ENCODE measurements around the gene DCC.

The DCC gene

GRCh38 chr18:52844323-52844722, 504.3 kb downstream of the DCC start:
- DNase-seq, result no peak

GRCh38 chr18:52845036-52845435, 505.0 kb downstream of the DCC start:
- no peak for DNase-seq

GRCh38 chr18:52850031-52850560, 510.1 kb downstream of the DCC start:
- no peak for DNase-seq

- no peak for DNase-seq
These were observed 521.6 kb downstream of the DCC start for GRCh38 chr18:52861558-52861957.

GRCh38 chr18:52869349-52869923, 529.4 kb downstream of the DCC start:
- no peak for DNase-seq

GRCh38 chr18:52869942-52870907, 530.2 kb downstream of the DCC start:
- DNase-seq, result no peak

GRCh38 chr18:52874774-52875173, 534.8 kb downstream of the DCC start:
- DNase-seq, result no peak

- no peak for DNase-seq
These were observed 535.7 kb downstream of the DCC start for GRCh38 chr18:52875725-52876124.

- no peak for DNase-seq
These were observed 548.0 kb downstream of the DCC start for GRCh38 chr18:52888014-52888413.

- DNase-seq, result no peak
These were observed 554.8 kb downstream of the DCC start for GRCh38 chr18:52894801-52895200.

- DNase-seq, result no peak
These were observed 557.9 kb downstream of the DCC start for GRCh38 chr18:52897611-52898484.

GRCh38 chr18:52898485-52899058, 558.6 kb downstream of the DCC start:
- DNase-seq, result no peak

- DNase-seq, result no peak
These were observed 562.2 kb downstream of the DCC start for GRCh38 chr18:52902188-52902587.

- no peak for DNase-seq
These were observed 563.9 kb downstream of the DCC start for GRCh38 chr18:52903857-52904256.

GRCh38 chr18:52907543-52908308, 567.7 kb downstream of the DCC start:
- DNase-seq, result no peak

- DNase-seq, result no peak
These were observed 574.2 kb downstream of the DCC start for GRCh38 chr18:52914148-52914547.

- DNase-seq, result no peak
These were observed 580.7 kb downstream of the DCC start for GRCh38 chr18:52920665-52921064.

GRCh38 chr18:52933356-52933755, 593.4 kb downstream of the DCC start:
- no peak for DNase-seq

GRCh38 chr18:52936931-52937330, 596.9 kb downstream of the DCC start:
- no peak for DNase-seq

- no peak for DNase-seq
These were observed 597.8 kb downstream of the DCC start for GRCh38 chr18:52937840-52938239.

GRCh38 chr18:52945552-52945951, 605.6 kb downstream of the DCC start:
- DNase-seq, result no peak

- no peak for DNase-seq
These were observed 609.0 kb downstream of the DCC start for GRCh38 chr18:52948868-52949444.

Data from CD4-positive, alpha-beta T cell treated with Interferon gamma for 1 hour (primary cell).